K562 (cell line): Measurements from ENCODE around the gene IL31. TPM values are rescaled to one million over a fixed set of nuclear protein-coding genes. Genes with fewer than 3 reads are reported as not detected.
A peak's percentile ranks its signal among the peaks of the same experiment; 100 is the strongest.

ENCODE experiments used
- ATAC-seq: fragments of 200-7000 bp; cut with Tn5 transposase; 3 replicates; pipeline ENCODE4 v1.9.1; 2020; ENCODE audit warnings: moderate library complexity
- BruUV-seq: library from RNA; stranded (reverse); fragments of 400-500 nt; replicated peaks from 2 replicates; lab custom pipeline; 2021; lab: Mats Ljungman, UMichigan
- CTCF ChIA-PET: fragments of 300-600 bp; formaldehyde crosslinking; extraction: SDS; loops from one replicate; lab custom pipeline; 2021; ENCODE audit warnings: low intra/inter-chr PET ratio; lab: Yijun Ruan, JAX
- POLR2A ChIA-PET: fragments of 300-600, 350-650 bp; sonication (Branson Sonifier 250); formaldehyde crosslinking; extraction: SDS; loops from one replicate; lab custom pipeline; 2021; ENCODE audit warnings: antibody characterized with exemption, inconsistent platforms; lab: Yijun Ruan, JAX
- DNase-seq, 4 experiments: peaks; one replicate each; pipeline versions ENCODE4 v3.0.0 to v3.0.0-alpha.2; 2011 to 2018; ENCODE audit warnings: low spot score in 3 of 4, mixed read lengths in 3 of 4; ENCODE audit errors: extremely low read depth in 1 of 4
- FAIRE-seq: peaks from 2 replicates; lab custom pipeline; 2011; peaks lifted over from hg19 to GRCh38; lab: Jason Lieb, UNC
- H2AFZ ChIP-seq: 2 replicates; pipeline ENCODE4 v1.6.0; 2011; ENCODE audit warnings: low read depth, low read length, control low read depth, inconsistent platforms
- H3K27ac ChIP-seq: fragments of 200-600 bp; 3 replicates; pipeline ENCODE4 v1.8.0; 2011; ENCODE audit warnings: low read depth, mild to moderate bottlenecking, control low read depth, inconsistent platforms, low read length, moderate library complexity, mixed read lengths; ENCODE audit errors: extremely low read depth
- H3K27me3 ChIP-seq, 2 experiments: fragments of 300-600 bp in 1 of 2; 2 replicates in 1 of 2; 3 replicates in 1 of 2; pipeline versions ENCODE4 v1.6.0 to v1.8.0; 2011; ENCODE audit warnings: inconsistent platforms in 2 of 2, low read length in 2 of 2, mild to moderate bottlenecking in 1 of 2, mixed read lengths in 1 of 2, moderate library complexity in 1 of 2; ENCODE audit not compliant: control insufficient read depth in 2 of 2, insufficient read depth in 2 of 2
- H3K36me3 ChIP-seq: fragments of 300-600 bp; 3 replicates; pipeline ENCODE4 v1.8.0; 2011; ENCODE audit warnings: mild to moderate bottlenecking, low read length, inconsistent platforms; ENCODE audit not compliant: control insufficient read depth, insufficient read depth
- H3K4me1 ChIP-seq, 2 experiments: fragments of 200-600 bp in 1 of 2; replicated peaks in 1 of 2; 2 replicates in 1 of 2; 3 replicates in 1 of 2; pipeline versions ENCODE4 v1.5.1 to v1.8.0; 2011; ENCODE audit warnings: inconsistent platforms in 2 of 2, low read length in 2 of 2, mild to moderate bottlenecking in 1 of 2, mixed read lengths in 1 of 2, moderate library complexity in 1 of 2; ENCODE audit not compliant: control insufficient read depth in 2 of 2, insufficient read depth in 2 of 2
- H3K4me2 ChIP-seq: 2 replicates; pipeline ENCODE4 v1.6.1; 2011; ENCODE audit warnings: low read length, control low read depth, inconsistent platforms, mixed read lengths; ENCODE audit not compliant: insufficient read depth
- H3K4me3 ChIP-seq: fragments of 200-600 bp; sonication (generic), shearing (Covaris generic); 2 replicates; pipeline ENCODE4 v1.5.1; 2016; ENCODE audit warnings: control low read depth, inconsistent platforms
- H3K79me2 ChIP-seq: fragments of 200-600 bp; 3 replicates; pipeline ENCODE4 v1.8.0; 2011; ENCODE audit warnings: low read length, inconsistent platforms; ENCODE audit not compliant: control insufficient read depth, insufficient read depth
- H3K9ac ChIP-seq, 2 experiments: 2 replicates each; pipeline versions ENCODE4 v1.6.0 to v1.6.1; 2011; ENCODE audit warnings: low read depth in 2 of 2, low read length in 2 of 2, control low read depth in 1 of 2, inconsistent platforms in 1 of 2, mild to moderate bottlenecking in 1 of 2, mixed read lengths in 1 of 2; ENCODE audit not compliant: insufficient read depth in 1 of 2
- H3K9me1 ChIP-seq: one replicate; pipeline ENCODE4 v1.6.0; 2011; ENCODE audit warnings: inconsistent platforms, mild to moderate bottlenecking, low read length, moderate library complexity; ENCODE audit not compliant: control insufficient read depth, insufficient read depth
- H3K9me3 ChIP-seq: replicated peaks from 2 replicates; pipeline ENCODE4 v1.5.1; 2011; ENCODE audit warnings: low read depth, low read length, inconsistent platforms; ENCODE audit not compliant: control insufficient read depth, insufficient read depth
- H4K20me1 ChIP-seq: replicated peaks from 2 replicates; pipeline ENCODE4 v1.6.1; 2011; ENCODE audit warnings: low read length, inconsistent platforms, mixed read lengths; ENCODE audit not compliant: control insufficient read depth, insufficient read depth
- CCNT2 ChIP-seq: IDR thresholded peaks from 2 replicates; pipeline ENCODE4 v1.6.1; 2011; ENCODE audit warnings: borderline replicate concordance, low read depth, mild to moderate bottlenecking, moderate library complexity, mixed read lengths, low read length; ENCODE audit not compliant: insufficient read length; ENCODE audit errors: extremely low read depth
- DNMT1 ChIP-seq: fragments of 450-650 bp; IDR thresholded peaks from 2 replicates; pipeline ENCODE4 v1.6.1; 2016; ENCODE audit warnings: antibody characterized with exemption, mild to moderate bottlenecking
- POLR2G ChIP-seq: fragments of 200-400 bp; formaldehyde crosslinking; IDR thresholded peaks from 2 replicates; pipeline ENCODE4 v1.6.1; 2017; ENCODE audit warnings: low read depth, mild to moderate bottlenecking, antibody characterized with exemption, low read length, moderate library complexity
- RBM22 ChIP-seq: fragments of 200-400 bp; formaldehyde crosslinking; IDR thresholded peaks from 2 replicates; pipeline ENCODE4 v1.6.1; 2018; ENCODE audit warnings: low read length, low read depth; ENCODE audit not compliant: poor library complexity, severe bottlenecking
- WGBS: fragments of 100-300 bp; shearing (Covaris generic); methylation state at CpG from one replicate; pipeline ENCODE4 v1.1.6; 2016; ENCODE audit warnings: low coverage, mixed read lengths; ENCODE audit not compliant: insufficient coverage; ENCODE audit errors: missing lambda C conversion rate; 5-methylcytosine and 5-hydroxymethylcytosine counted together
- in situ Hi-C: fragments of 300-500 bp; cut with MboI; formaldehyde crosslinking; loops from 4 replicates; pipeline ENCODE4 v1.15.0; 2018; ENCODE audit warnings: inconsistent platforms, mixed read lengths
- intact Hi-C: fragments of 100-400 bp; cut with micrococcal nuclease; formaldehyde crosslinking; loops from 2 replicates; pipeline ENCODE4 v1.14.2; 2022
- polyA plus RNA-seq, 8 experiments: library from polyadenylated mRNA; depleted of rRNA in 4 of 8; stranded (reverse) in 5 of 8; unstranded in 3 of 8; fragments of >200 nt; fragmentation: Nextera tagmentation in 2 of 8; fragmentation: Illumina TruSeq in 1 of 8; extraction: Ambion mirVana in 2 of 8; extraction: Trizol in 1 of 8; gene quantifications; 2 replicates each; pipeline versions ENCODE4 v1.2.1 to v1.2.3, GENCODE V29; 2011 to 2014; ENCODE audit warnings: inconsistent platforms in 1 of 8, missing spikeins in 1 of 8
- total RNA-seq, 7 experiments: library from RNA; depleted of rRNA in 6 of 7; stranded (reverse); fragments of >200 nt in 6 of 7; fragmentation: Illumina TruSeq in 2 of 7; extraction: Trizol in 2 of 7; gene quantifications; 2 replicates each; pipeline versions ENCODE4 v1.2.1 to v1.2.3, GENCODE V29; 2011 to 2021; ENCODE audit warnings: low replicate concordance in 1 of 7
- TF ChIP-seq, protein P1 (sequence below): sonication (generic); formaldehyde crosslinking; IDR thresholded peaks from 2 replicates; pipeline ENCODE4 v1.8.0; 2023; ENCODE audit warnings: mild to moderate bottlenecking, missing genetic modification reagents

IL31 gene
- total and polyA plus RNA-seq, 9 of the 15 experiments (the other 6 are each of a cell fraction or from before 2014, with no cell fraction given), result not detected

DNA sequence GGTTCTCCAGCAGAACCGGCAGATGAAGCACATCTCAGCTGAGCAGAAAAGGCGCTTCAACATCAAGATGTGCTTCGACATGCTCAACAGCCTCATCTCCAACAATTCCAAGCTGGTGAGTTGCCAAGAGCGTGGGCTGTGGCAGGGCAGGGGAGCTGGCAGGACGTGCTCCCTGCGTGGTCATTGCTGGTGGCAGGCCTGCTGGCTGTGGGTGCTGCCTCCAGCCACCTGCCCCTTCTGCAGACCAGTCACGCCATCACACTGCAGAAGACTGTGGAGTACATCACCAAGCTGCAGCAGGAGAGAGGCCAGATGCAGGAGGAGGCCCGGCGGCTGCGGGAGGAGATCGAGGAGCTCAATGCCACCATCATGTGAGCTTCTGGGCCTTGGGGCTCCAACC is 35.8 kb downstream of the IL31 start:
- 91% methylated on average over 11 of the region's 11 CpGs for WGBS
- POLR2A ChIA-PET, result interaction anchor here (0.6 to 1.3 kb wide), 5 partner anchors 10 to 350 kb away, joined by 3 to 7 read pairs (median 4); partner anchors contain the start of gene SETD1B
- in situ Hi-C loops, result no loop called here
- no peak for DNase-seq
- peak; percentile 17 for TF ChIP-seq CCNT2
- TF ChIP-seq, protein P1, sequence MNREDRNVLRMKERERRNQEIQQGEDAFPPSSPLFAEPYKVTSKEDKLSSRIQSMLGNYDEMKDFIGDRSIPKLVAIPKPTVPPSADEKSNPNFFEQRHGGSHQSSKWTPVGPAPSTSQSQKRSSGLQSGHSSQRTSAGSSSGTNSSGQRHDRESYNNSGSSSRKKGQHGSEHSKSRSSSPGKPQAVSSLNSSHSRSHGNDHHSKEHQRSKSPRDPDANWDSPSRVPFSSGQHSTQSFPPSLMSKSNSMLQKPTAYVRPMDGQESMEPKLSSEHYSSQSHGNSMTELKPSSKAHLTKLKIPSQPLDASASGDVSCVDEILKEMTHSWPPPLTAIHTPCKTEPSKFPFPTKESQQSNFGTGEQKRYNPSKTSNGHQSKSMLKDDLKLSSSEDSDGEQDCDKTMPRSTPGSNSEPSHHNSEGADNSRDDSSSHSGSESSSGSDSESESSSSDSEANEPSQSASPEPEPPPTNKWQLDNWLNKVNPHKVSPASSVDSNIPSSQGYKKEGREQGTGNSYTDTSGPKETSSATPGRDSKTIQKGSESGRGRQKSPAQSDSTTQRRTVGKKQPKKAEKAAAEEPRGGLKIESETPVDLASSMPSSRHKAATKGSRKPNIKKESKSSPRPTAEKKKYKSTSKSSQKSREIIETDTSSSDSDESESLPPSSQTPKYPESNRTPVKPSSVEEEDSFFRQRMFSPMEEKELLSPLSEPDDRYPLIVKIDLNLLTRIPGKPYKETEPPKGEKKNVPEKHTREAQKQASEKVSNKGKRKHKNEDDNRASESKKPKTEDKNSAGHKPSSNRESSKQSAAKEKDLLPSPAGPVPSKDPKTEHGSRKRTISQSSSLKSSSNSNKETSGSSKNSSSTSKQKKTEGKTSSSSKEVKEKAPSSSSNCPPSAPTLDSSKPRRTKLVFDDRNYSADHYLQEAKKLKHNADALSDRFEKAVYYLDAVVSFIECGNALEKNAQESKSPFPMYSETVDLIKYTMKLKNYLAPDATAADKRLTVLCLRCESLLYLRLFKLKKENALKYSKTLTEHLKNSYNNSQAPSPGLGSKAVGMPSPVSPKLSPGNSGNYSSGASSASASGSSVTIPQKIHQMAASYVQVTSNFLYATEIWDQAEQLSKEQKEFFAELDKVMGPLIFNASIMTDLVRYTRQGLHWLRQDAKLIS (CRISPR knock-in tag), result no peak
- TF ChIP-seq DNMT1, result no peak
- TF ChIP-seq POLR2G, result peak; percentile 71
- TF ChIP-seq RBM22, result peak; percentile 13
- TF ChIP-seq, all 486 proteins: peak for 3
- H3K4me1 ChIP-seq, result peaks cover 0 to 22% of the 10 kb centered on the region in 2 experiments; a peak in 1 of 5 replicates
- no peak overlapping the region for H3K4me3 ChIP-seq
- H3K27ac ChIP-seq, result no peak overlapping the region
- H3K4me2 ChIP-seq, result no peak overlapping the region
- no peaks in the 10 kb centered on the region for H3K9me3 ChIP-seq
- H2AFZ ChIP-seq, result no peak overlapping the region
- no peak for FAIRE-seq
- peaks cover 9% of the 10 kb centered on the region; the same call in 1 of the 2 replicates for H4K20me1 ChIP-seq
- ATAC-seq, result no peak
- CTCF ChIA-PET, result no interaction called here
- peaks cover 88% of the 10 kb centered on the region for H3K36me3 ChIP-seq
- H3K9ac ChIP-seq, result peak overlapping the region in 1 of 2 experiments; percentile 43; a peak in 2 of 4 replicates
- H3K79me2 ChIP-seq, result no peaks in the 10 kb centered on the region
- H3K27me3 ChIP-seq, result no peaks in the 10 kb centered on the region
- BruUV-seq, result no TSS peak
- H3K9me1 ChIP-seq, result no peaks in the 10 kb centered on the region
- intact Hi-C loops, result no loop called here
